IMR-90 (cell line): ENCODE results near the gene SLC22A2. TPM values are rescaled to one million over a fixed set of nuclear protein-coding genes. Genes with fewer than 3 reads are reported as not detected.

Source experiments
- ATAC-seq: fragments of 200-7000 bp; cut with Tn5 transposase; 2 replicates; pipeline ENCODE4 v1.9.1; 2020; ENCODE audit warnings: low read depth, mild to moderate bottlenecking, moderate library complexity
- BruUV-seq: library from RNA; stranded (reverse); fragments of 400-500 nt; replicated peaks from 2 replicates; lab custom pipeline; 2021; lab: Mats Ljungman, UMichigan
- CTCF ChIA-PET: fragments of 300-600 bp; formaldehyde crosslinking; extraction: SDS; loops from one replicate; lab custom pipeline; 2021; ENCODE audit warnings: antibody characterized with exemption; lab: Yijun Ruan, JAX
- POLR2A ChIA-PET: fragments of 300-600 bp; sonication (Branson Sonifier 250); formaldehyde crosslinking; loops from one replicate; lab custom pipeline; 2022; ENCODE audit warnings: antibody characterized with exemption; ENCODE audit not compliant: unreplicated experiment; lab: Charles Lee
- DNase-seq: peaks from one replicate; pipeline ENCODE4 v3.0.0; 2013
- H2AFZ ChIP-seq: replicated peaks from 2 replicates; pipeline ENCODE3; 2013; ENCODE audit warnings: low read length, mild to moderate bottlenecking; ENCODE audit not compliant: poor library complexity
- H2AK5ac ChIP-seq: 2 replicates; pipeline ENCODE4 v1.6.1; 2013; ENCODE audit warnings: low read depth, low read length, inconsistent platforms
- H2AK9ac ChIP-seq: replicated peaks from 2 replicates; pipeline ENCODE3; 2013; ENCODE audit warnings: mild to moderate bottlenecking, low read depth, low read length, moderate library complexity; ENCODE audit not compliant: poor library complexity
- H2BK120ac ChIP-seq: 2 replicates; pipeline ENCODE4 v1.6.1; 2013; ENCODE audit warnings: low read depth, low read length, inconsistent platforms
- H2BK15ac ChIP-seq: 3 replicates; pipeline ENCODE4 v1.6.1; 2013; ENCODE audit warnings: low read depth, low read length, inconsistent platforms
- H2BK20ac ChIP-seq: 2 replicates; pipeline ENCODE4 v1.6.1; 2013; ENCODE audit warnings: low read depth, mild to moderate bottlenecking, inconsistent platforms, low read length, moderate library complexity
- H2BK5ac ChIP-seq: 2 replicates; pipeline ENCODE4 v1.6.1; 2013; ENCODE audit warnings: mild to moderate bottlenecking, low read depth, low read length, inconsistent platforms; ENCODE audit not compliant: poor library complexity, severe bottlenecking
- H3K14ac ChIP-seq: replicated peaks from 2 replicates; pipeline ENCODE4 v1.6.1; 2013; ENCODE audit warnings: low read depth, low read length, inconsistent platforms
- H3K18ac ChIP-seq: 2 replicates; pipeline ENCODE4 v1.6.1; 2013; ENCODE audit warnings: low read depth, low read length, control low read depth
- H3K23ac ChIP-seq: 2 replicates; pipeline ENCODE4 v1.6.1; 2013; ENCODE audit warnings: low read depth, low read length, inconsistent platforms
- H3K27ac ChIP-seq: 2 replicates; pipeline ENCODE4 v1.5.1; 2013; ENCODE audit warnings: mild to moderate bottlenecking, control low read depth, low read length; ENCODE audit not compliant: insufficient read depth
- H3K27me3 ChIP-seq: 2 replicates; pipeline ENCODE4 v1.6.1; 2013; ENCODE audit warnings: low read length; ENCODE audit not compliant: control insufficient read depth, insufficient read depth
- H3K36me3 ChIP-seq: 2 replicates; pipeline ENCODE4 v1.6.1; 2013; ENCODE audit warnings: low read length, mixed read lengths; ENCODE audit not compliant: control insufficient read depth, insufficient read depth
- H3K4ac ChIP-seq: 2 replicates; pipeline ENCODE4 v1.6.1; 2013; ENCODE audit warnings: low read depth, low read length, inconsistent platforms
- H3K4me1 ChIP-seq: 2 replicates; pipeline ENCODE4 v1.6.1; 2013; ENCODE audit warnings: low read length, mixed read lengths; ENCODE audit not compliant: control insufficient read depth, insufficient read depth
- H3K4me2 ChIP-seq: 2 replicates; pipeline ENCODE4 v1.6.1; 2013; ENCODE audit warnings: low read depth, mild to moderate bottlenecking, control low read depth, low read length, moderate library complexity
- H3K4me3 ChIP-seq: 2 replicates; pipeline ENCODE4 v1.5.1; 2013; ENCODE audit warnings: low read depth, mild to moderate bottlenecking, control low read depth, low read length, moderate library complexity; ENCODE audit not compliant: insufficient read depth
- H3K56ac ChIP-seq: 2 replicates; pipeline ENCODE4 v1.6.1; 2013; ENCODE audit warnings: low read length, inconsistent platforms; ENCODE audit not compliant: insufficient read depth; ENCODE audit errors: extremely low read depth
- H3K79me1 ChIP-seq, 2 experiments: 2 replicates each; pipeline ENCODE4 v1.6.1; 2013; ENCODE audit warnings: low read length in 2 of 2, inconsistent platforms in 1 of 2, low read depth in 1 of 2
- H3K9ac ChIP-seq: 2 replicates; pipeline ENCODE4 v1.6.1; 2013; ENCODE audit warnings: low read depth, low read length, control low read depth
- H3K9me1 ChIP-seq: 2 replicates; pipeline ENCODE4 v1.6.1; 2013; ENCODE audit warnings: low read length, inconsistent platforms; ENCODE audit not compliant: insufficient read depth
- H3K9me3 ChIP-seq: 2 replicates; pipeline ENCODE4 v1.6.1; 2013; ENCODE audit warnings: low read length; ENCODE audit not compliant: control insufficient read depth, insufficient read depth
- H4K20me1 ChIP-seq: 2 replicates; pipeline ENCODE4 v1.6.1; 2013; ENCODE audit warnings: low read length, inconsistent platforms; ENCODE audit not compliant: insufficient read depth
- H4K5ac ChIP-seq: 2 replicates; pipeline ENCODE4 v1.6.1; 2013; ENCODE audit warnings: mild to moderate bottlenecking, low read depth, low read length, control low read depth
- H4K8ac ChIP-seq, 2 experiments: 2 replicates each; pipeline ENCODE4 v1.6.1; 2013; ENCODE audit warnings: low read depth in 2 of 2, low read length in 2 of 2, control low read depth in 1 of 2, inconsistent platforms in 1 of 2
- H4K91ac ChIP-seq: 2 replicates; pipeline ENCODE4 v1.6.1; 2013; ENCODE audit warnings: low read depth, low read length, inconsistent platforms; ENCODE audit not compliant: insufficient read depth
- CEBPB ChIP-seq: IDR thresholded peaks from 2 replicates; pipeline ENCODE4 v1.6.1; 2012; ENCODE audit warnings: low read depth, low read length, improper control_type of control experiment
- CHD1 ChIP-seq: IDR thresholded peaks from 2 replicates; pipeline ENCODE4 v1.6.1; 2012; ENCODE audit warnings: low read depth, low read length, improper control_type of control experiment
- ELK1 ChIP-seq: fragments of 150-350 bp; IDR thresholded peaks from 2 replicates; pipeline ENCODE4 v1.6.1; 2016; ENCODE audit warnings: low read depth, mild to moderate bottlenecking, low read length, moderate library complexity, borderline replicate concordance
- FOS ChIP-seq: fragments of 150-350 bp; IDR thresholded peaks from 2 replicates; pipeline ENCODE4 v1.6.1; 2016; ENCODE audit warnings: low read depth, low read length
- MAZ ChIP-seq: IDR thresholded peaks from 2 replicates; pipeline ENCODE4 v1.6.1; 2012; ENCODE audit warnings: low read depth, mild to moderate bottlenecking, low read length, improper control_type of control experiment, moderate library complexity, borderline replicate concordance
- MXI1 ChIP-seq: IDR thresholded peaks from 2 replicates; pipeline ENCODE4 v1.6.1; 2012; ENCODE audit warnings: low read depth, mild to moderate bottlenecking, low read length, moderate library complexity, borderline replicate concordance
- NFE2L2 ChIP-seq: fragments of 150-350 bp; IDR thresholded peaks from 2 replicates; pipeline ENCODE4 v1.6.1; 2016; ENCODE audit warnings: low read depth, mild to moderate bottlenecking, low read length
- POLR2A ChIP-seq: IDR thresholded peaks from 2 replicates; pipeline ENCODE4 v1.6.1; 2012; ENCODE audit warnings: mild to moderate bottlenecking, low read depth, low read length
- RAD21 ChIP-seq: IDR thresholded peaks from 2 replicates; pipeline ENCODE4 v1.6.1; 2012; ENCODE audit warnings: low read length, improper control_type of control experiment
- RCOR1 ChIP-seq: IDR thresholded peaks from 2 replicates; pipeline ENCODE4 v1.6.1; 2012; ENCODE audit warnings: mild to moderate bottlenecking, low read length, improper control_type of control experiment; ENCODE audit not compliant: insufficient replicate concordance
- RFX5 ChIP-seq: IDR thresholded peaks from 2 replicates; pipeline ENCODE4 v1.8.0; 2012; ENCODE audit warnings: low read depth, mild to moderate bottlenecking, low read length, moderate library complexity
- SMC3 ChIP-seq: fragments of 150-350 bp; IDR thresholded peaks from 2 replicates; pipeline ENCODE4 v1.6.1; 2016; ENCODE audit warnings: low read depth, mild to moderate bottlenecking, antibody characterized with exemption, low read length, moderate library complexity
- WGBS, 2 experiments: methylation state at CpG; one replicate each; pipeline versions ENCODE4 v1.1.5 to v1.1.7; 2013; ENCODE audit warnings: missing lambda C conversion rate in 2 of 2; ENCODE audit not compliant: insufficient read length in 1 of 2; ENCODE audit errors: extremely low coverage in 2 of 2; 5-methylcytosine and 5-hydroxymethylcytosine counted together
- dilution Hi-C: fragments of 300-500 bp; cut with HindIII; formaldehyde crosslinking; loops from one replicate; pipeline ENCODE4 v1.14.3; 2018; ENCODE audit warnings: low sequenced_read_pairs; ENCODE audit not compliant: unreplicated experiment
- in situ Hi-C: fragments of 300-500 bp; cut with MboI; formaldehyde crosslinking; loops from 3 replicates; pipeline ENCODE4 v1.14.3; 2019; ENCODE audit warnings: low sequenced_read_pairs, inconsistent platforms, mixed read lengths
- intact Hi-C: fragments of 100-400 bp; cut with micrococcal nuclease; formaldehyde crosslinking; loops from 2 replicates; pipeline ENCODE4 v1.10.0; 2022
- polyA plus RNA-seq, 3 experiments: library from polyadenylated mRNA; depleted of rRNA; stranded (reverse); fragments of >200 nt; gene quantifications; 2 replicates each; pipeline ENCODE4 v1.2.3, GENCODE V29; 2012; ENCODE audit warnings: low replicate concordance in 1 of 3
- total RNA-seq: library from RNA; depleted of rRNA; stranded (reverse); fragments of >200 nt; gene quantifications from 2 replicates; pipeline ENCODE4 v1.2.3, GENCODE V29; 2012
- TF ChIP-seq, protein P1 (sequence below): conservative IDR thresholded peaks from 2 replicates; pipeline ENCODE4 v1.5.1; 2012; ENCODE audit warnings: mild to moderate bottlenecking, low read depth, low read length, improper control_type of control experiment

The SLC22A2 gene
- total and polyA plus RNA-seq, 2 of the 4 experiments (the other 2 are of a cell fraction): not detected

DNA sequence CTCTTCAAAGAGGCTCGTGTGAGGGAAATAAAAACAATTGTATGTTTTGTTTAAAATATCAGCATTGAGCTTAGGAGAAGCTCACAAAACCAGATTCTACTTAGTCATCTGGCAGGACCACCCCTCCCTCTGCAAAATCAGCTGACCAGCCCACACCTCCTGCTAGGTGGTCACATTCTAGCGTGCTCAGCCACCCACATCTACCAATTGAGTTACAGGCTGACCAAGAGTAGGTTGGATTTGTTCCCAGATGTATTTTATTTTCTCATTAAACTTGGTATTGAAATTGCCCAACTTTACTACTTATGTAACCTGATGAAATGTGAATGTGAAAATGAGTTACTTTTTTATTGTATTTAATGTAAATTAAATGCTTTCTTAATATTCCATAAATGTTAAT, 56.2 kb downstream of the SLC22A2 start:
- no peaks in the 10 kb centered on the region for H4K20me1 ChIP-seq
- no peak overlapping the region for H2BK120ac ChIP-seq
- DNase-seq: no peak
- POLR2A ChIA-PET: no interaction called here
- H4K5ac ChIP-seq: no peak overlapping the region
- H4K8ac ChIP-seq: no peak overlapping the region
- no peak overlapping the region for H2BK5ac ChIP-seq
- no peak for ATAC-seq
- WGBS, 2 experiments: no CpG with 5 or more reads among the region's 2 CpGs
- H3K56ac ChIP-seq: no peak overlapping the region
- no peak overlapping the region for H3K4me3 ChIP-seq
- dilution Hi-C loops: no loop called here
- H2BK15ac ChIP-seq: no peak overlapping the region
- no peak overlapping the region for H3K27ac ChIP-seq
- no peak overlapping the region for H3K23ac ChIP-seq
- H2AK9ac ChIP-seq: no peak overlapping the region
- no peak overlapping the region for H4K91ac ChIP-seq
- H3K79me1 ChIP-seq: no peaks in the 10 kb centered on the region
- no peaks in the 10 kb centered on the region for H3K27me3 ChIP-seq
- no peak overlapping the region for H3K9ac ChIP-seq
- no peak overlapping the region for H3K4me2 ChIP-seq
- no peaks in the 10 kb centered on the region for H3K4me1 ChIP-seq
- no peak overlapping the region for H2BK20ac ChIP-seq
- no peak overlapping the region for H2AFZ ChIP-seq
- no peak overlapping the region for H3K18ac ChIP-seq
- CTCF ChIA-PET: no interaction called here
- BruUV-seq: no TSS peak
- no peaks in the 10 kb centered on the region for H3K36me3 ChIP-seq
- H3K4ac ChIP-seq: no peak overlapping the region
- no peaks in the 10 kb centered on the region for H3K9me1 ChIP-seq
- in situ Hi-C loops: no loop called here
- H2AK5ac ChIP-seq: no peak overlapping the region
- H3K14ac ChIP-seq: no peak overlapping the region
- intact Hi-C loops: loop anchor here (1.0 kb wide), 1 partner anchor 39 kb away; no protein-coding TSS in a partner anchor
- TF ChIP-seq CEBPB (no peak), CHD1 (no peak), MXI1 (no peak), MAZ (no peak), FOS (no peak), RFX5 (no peak), NFE2L2 (no peak), RAD21 (no peak), POLR2A (no peak), SMC3 (no peak), RCOR1 (no peak), ELK1 (no peak)
- TF ChIP-seq, protein P1, sequence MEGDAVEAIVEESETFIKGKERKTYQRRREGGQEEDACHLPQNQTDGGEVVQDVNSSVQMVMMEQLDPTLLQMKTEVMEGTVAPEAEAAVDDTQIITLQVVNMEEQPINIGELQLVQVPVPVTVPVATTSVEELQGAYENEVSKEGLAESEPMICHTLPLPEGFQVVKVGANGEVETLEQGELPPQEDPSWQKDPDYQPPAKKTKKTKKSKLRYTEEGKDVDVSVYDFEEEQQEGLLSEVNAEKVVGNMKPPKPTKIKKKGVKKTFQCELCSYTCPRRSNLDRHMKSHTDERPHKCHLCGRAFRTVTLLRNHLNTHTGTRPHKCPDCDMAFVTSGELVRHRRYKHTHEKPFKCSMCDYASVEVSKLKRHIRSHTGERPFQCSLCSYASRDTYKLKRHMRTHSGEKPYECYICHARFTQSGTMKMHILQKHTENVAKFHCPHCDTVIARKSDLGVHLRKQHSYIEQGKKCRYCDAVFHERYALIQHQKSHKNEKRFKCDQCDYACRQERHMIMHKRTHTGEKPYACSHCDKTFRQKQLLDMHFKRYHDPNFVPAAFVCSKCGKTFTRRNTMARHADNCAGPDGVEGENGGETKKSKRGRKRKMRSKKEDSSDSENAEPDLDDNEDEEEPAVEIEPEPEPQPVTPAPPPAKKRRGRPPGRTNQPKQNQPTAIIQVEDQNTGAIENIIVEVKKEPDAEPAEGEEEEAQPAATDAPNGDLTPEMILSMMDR: no peak
- no peaks in the 10 kb centered on the region; the same call in 1 of the 2 replicates for H3K9me3 ChIP-seq
